ENCODE data around the gene FIZ1. TPM values are rescaled to one million over a fixed set of nuclear protein-coding genes. Genes with fewer than 3 reads are reported as not detected.
A peak's percentile ranks its signal among the peaks of the same experiment; 100 is the strongest.

The FIZ1 gene
- total RNA-seq (10 to 100 TPM; 19.0 to 22.0 TPM), polyA plus RNA-seq (1 to 10 TPM; 2.8 to 5.4 (median 3.4) TPM), total RNA-seq (5.9 to 19.5 (median 16.5) reads per million in 6 experiments)

GRCh38 chr19:55599468-55599841 lies at the start of gene FIZ1:
FIZ1 (minus strand) TSS chr19:55599517; CDS start chr19:55597865, 1,652 bp downstream.
- DNase-seq (peak; percentile 89 to 99 (median 96)), ATAC-seq (peak; percentile 76 to 78)
- Mint-ChIP-seq H3K9me3 (peaks cover 0 to 1% (median 0%) of the 10 kb centered on the region in 9 donors), H3K4me1 (peaks cover 14 to 36% (median 26%) of the 10 kb centered on the region in 4 donors), H3K27me3 (no peaks in the 10 kb centered on the region), H3K36me3 (peaks cover 0 to 28% (median 18%) of the 10 kb centered on the region in 3 donors), H3K27ac (peak within 1 kb of the TSS; percentile 96 to 100 (median 99)), H3K4me3 (peak within 1 kb of the TSS; percentile 89 to 100 (median 99))
- POLR2A ChIA-PET = interaction anchor here (0.6 to 6.3 kb wide), 26 partner anchors 12 to 1151 kb away, joined by 3 to 60 read pairs (median 4); partner anchors contain the start of genes HSPBP1, ISOC2, KMT5C and LENG8

- DNase-seq = peak in 1 of 10 donors; percentile 32
- peaks cover 20 to 56% (median 50%) of the 10 kb centered on the region in 4 donors for H3K4me1 Mint-ChIP-seq
- H3K4me3 Mint-ChIP-seq = peak overlapping the region; percentile 62 to 89 (median 81)
- ATAC-seq = no peak
- no peaks in the 10 kb centered on the region for H3K27me3 Mint-ChIP-seq
- H3K27ac Mint-ChIP-seq = peak overlapping the region in 9 of 10 donors; percentile 58 to 89 (median 77)
- POLR2A ChIA-PET = interaction anchor here (0.9 to 9.2 kb wide), 4 partner anchors 14 to 173 kb away, joined by 3 to 148 read pairs (median 3); partner anchors contain the start of gene ZNF628
- no peaks in the 10 kb centered on the region for H3K9me3 Mint-ChIP-seq
- peaks cover 0 to 8% (median 0%) of the 10 kb centered on the region in 3 donors for H3K36me3 Mint-ChIP-seq
Measured at GRCh38 chr19:55648585-55649267, 49.4 kb upstream of the FIZ1 start.

- ATAC-seq (peak; percentile 51 to 52), DNase-seq (peak in 9 of 10 donors; percentile 36 to 79 (median 63))
- Mint-ChIP-seq H3K4me1 (peaks cover 24 to 59% (median 55%) of the 10 kb centered on the region in 4 donors), H3K27me3 (no peaks in the 10 kb centered on the region), H3K4me3 (peak within 1 kb of the TSS; percentile 84 to 94 (median 89)), H3K9me3 (no peaks in the 10 kb centered on the region), H3K36me3 (peaks cover 0 to 8% (median 0%) of the 10 kb centered on the region in 3 donors), H3K27ac (peak within 1 kb of the TSS; percentile 80 to 92 (median 88))
- POLR2A ChIA-PET = interaction anchor here (0.9 to 9.2 kb wide), 9 partner anchors 13 to 264 kb away, joined by 3 to 148 read pairs (median 3); partner anchors contain the start of genes TMEM238, ZNF628 and ZNF784
Measured at GRCh38 chr19:55647732-55648584, 48.6 kb upstream of the FIZ1 start, which contains the start of gene CCDC106. CCDC106 (plus strand) TSS chr19:55648212; CDS start chr19:55649047, 835 bp downstream.

- POLR2A ChIA-PET = interaction anchor here (1.0 to 9.2 kb wide), 8 partner anchors 10 to 263 kb away, joined by 3 to 148 read pairs (median 4); partner anchors contain the start of genes TMEM238 and ZNF784
- peaks cover 0 to 8% (median 0%) of the 10 kb centered on the region in 3 donors for H3K36me3 Mint-ChIP-seq
- no peaks in the 10 kb centered on the region for H3K9me3 Mint-ChIP-seq
- H3K27me3 Mint-ChIP-seq = no peaks in the 10 kb centered on the region
- peak in 1 of 10 donors; percentile 35 for DNase-seq
- H3K4me3 Mint-ChIP-seq = peak overlapping the region; percentile 84 to 94 (median 89)
- no peak for ATAC-seq
- peak overlapping the region; percentile 51 to 92 (median 84) for H3K27ac Mint-ChIP-seq
- H3K4me1 Mint-ChIP-seq = peaks cover 25 to 61% (median 58%) of the 10 kb centered on the region in 4 donors
Measured at GRCh38 chr19:55646889-55647731, 47.8 kb upstream of the FIZ1 start.

- Mint-ChIP-seq H3K27ac (peak overlapping the region in 6 of 10 donors; percentile 15 to 82 (median 69)), H3K27me3 (no peaks in the 10 kb centered on the region), H3K36me3 (peaks cover 0 to 8% (median 0%) of the 10 kb centered on the region in 3 donors), H3K4me1 (peaks cover 32 to 65% (median 63%) of the 10 kb centered on the region in 4 donors), H3K9me3 (no peaks in the 10 kb centered on the region), H3K4me3 (peak overlapping the region; percentile 36 to 91 (median 56))
- POLR2A ChIA-PET = interaction anchor here (0.7 to 9.2 kb wide), 3 partner anchors 9 to 46 kb away, joined by 3 to 148 read pairs (median 3); partner anchors contain the start of genes FIZ1 and ZNF524
- ATAC-seq = no peak
- DNase-seq = no peak
Measured at GRCh38 chr19:55645512-55645881, 46.2 kb upstream of the FIZ1 start.

GRCh38 chr19:55644842-55645511 lies 45.7 kb upstream of the FIZ1 start:
- peak overlapping the region; percentile 91 to 99 (median 94) for H3K4me3 Mint-ChIP-seq
- H3K27ac Mint-ChIP-seq = peak overlapping the region in 6 of 10 donors; percentile 38 to 99 (median 94)
- H3K27me3 Mint-ChIP-seq = no peaks in the 10 kb centered on the region
- POLR2A ChIA-PET = interaction anchor here (0.7 to 9.2 kb wide), 6 partner anchors 8 to 527 kb away, joined by 3 to 148 read pairs (median 4); partner anchors contain the start of genes FIZ1, PPP1R12C, U2AF2 and ZNF524
- peaks cover 0 to 8% (median 0%) of the 10 kb centered on the region in 3 donors for H3K36me3 Mint-ChIP-seq
- peaks cover 31 to 65% (median 62%) of the 10 kb centered on the region in 4 donors for H3K4me1 Mint-ChIP-seq
- no peaks in the 10 kb centered on the region for H3K9me3 Mint-ChIP-seq
- DNase-seq (peak in 1 of 10 donors; percentile 38), ATAC-seq (no peak)

GRCh38 chr19:55644191-55644833 lies 45.0 kb upstream of the FIZ1 start:
- ATAC-seq (no peak), DNase-seq (peak in 1 of 10 donors; percentile 54)
- H3K9me3 Mint-ChIP-seq = no peaks in the 10 kb centered on the region
- peaks cover 27 to 64% (median 61%) of the 10 kb centered on the region in 4 donors for H3K4me1 Mint-ChIP-seq
- peak overlapping the region; percentile 91 to 99 (median 94) for H3K4me3 Mint-ChIP-seq
- POLR2A ChIA-PET = interaction anchor here (0.7 to 9.2 kb wide), 6 partner anchors 9 to 527 kb away, joined by 3 to 148 read pairs (median 5); partner anchors contain the start of genes PPP1R12C, U2AF2 and ZNF865
- no peaks in the 10 kb centered on the region for H3K27me3 Mint-ChIP-seq
- H3K36me3 Mint-ChIP-seq = peaks cover 0 to 6% (median 0%) of the 10 kb centered on the region in 3 donors
- H3K27ac Mint-ChIP-seq = peak overlapping the region; percentile 87 to 99 (median 94)

GRCh38 chr19:55643887-55644176 lies 44.5 kb upstream of the FIZ1 start:
- peaks cover 30 to 65% (median 62%) of the 10 kb centered on the region in 4 donors for H3K4me1 Mint-ChIP-seq
- peak overlapping the region; percentile 91 to 99 (median 94) for H3K4me3 Mint-ChIP-seq
- peaks cover 0 to 6% (median 2%) of the 10 kb centered on the region in 3 donors for H3K36me3 Mint-ChIP-seq
- peak overlapping the region; percentile 87 to 99 (median 94) for H3K27ac Mint-ChIP-seq
- ATAC-seq (no peak), DNase-seq (peak in 1 of 10 donors; percentile 60)
- POLR2A ChIA-PET = interaction anchor here (1.0 to 9.2 kb wide), 5 partner anchors 9 to 526 kb away, joined by 3 to 148 read pairs (median 6); partner anchors contain the start of genes PPP1R12C, U2AF2 and ZNF865
- no peaks in the 10 kb centered on the region for H3K9me3 Mint-ChIP-seq
- no peaks in the 10 kb centered on the region for H3K27me3 Mint-ChIP-seq

GRCh38 chr19:55643003-55643886 lies 43.9 kb upstream of the FIZ1 start, which contains the start of gene ZNF581:
ZNF581 (plus strand) TSS chr19:55643649; CDS start chr19:55644572, 923 bp downstream.
- ATAC-seq (peak; percentile 45 to 51), DNase-seq (peak; percentile 67 to 86 (median 76))
- Mint-ChIP-seq H3K9me3 (no peaks in the 10 kb centered on the region), H3K4me3 (peak within 1 kb of the TSS; percentile 91 to 99 (median 94)), H3K36me3 (peaks cover 0 to 10% (median 2%) of the 10 kb centered on the region in 3 donors), H3K27ac (peak within 1 kb of the TSS; percentile 94 to 99 (median 98)), H3K4me1 (peaks cover 30 to 67% (median 61%) of the 10 kb centered on the region in 4 donors), H3K27me3 (no peaks in the 10 kb centered on the region)
- POLR2A ChIA-PET = interaction anchor here (0.5 to 9.2 kb wide), 19 partner anchors 8 to 607 kb away, joined by 3 to 148 read pairs (median 5); partner anchors contain the start of genes EPN1, FIZ1, U2AF2 and ZNF444

Data from naive thymus-derived CD8-positive, alpha-beta T cell (primary cell).